Measurements from ENCODE around the gene NPTX1. TPM values are rescaled to one million over a fixed set of nuclear protein-coding genes. Genes with fewer than 3 reads are reported as not detected.

Gene NPTX1
- total and polyA plus RNA-seq, 9 donors, result 0.13 to 0.34 (median 0.23) TPM

- no peak overlapping the region for H3K4me3 ChIP-seq (ENCODE audit: low read length)
- peaks cover 94% of the 10 kb centered on the region for H3K27me3 ChIP-seq (ENCODE audit: control insufficient read depth, insufficient read depth, low read length)
- DNase-seq, result no peak
- no peaks in the 10 kb centered on the region for H3K36me3 ChIP-seq (ENCODE audit: control insufficient read depth, insufficient read depth, low read length)
- H3K9me3 ChIP-seq (replicated peaks; ENCODE audit: control insufficient read depth, low read depth, low read length), result no peaks in the 10 kb centered on the region
- WGBS (ENCODE audit: insufficient coverage), result 14% methylated on average over 2 of the region's 9 CpGs
- H3K4me1 ChIP-seq (ENCODE audit: control insufficient read depth, insufficient read depth, low read length), result peaks cover 34% of the 10 kb centered on the region
- no peak overlapping the region for H3K27ac ChIP-seq (ENCODE audit: low read length)
Measured at GRCh38 chr17:80479246-80479566, 2.8 kb upstream of the NPTX1 start.

- peaks cover 34% of the 10 kb centered on the region for H3K4me1 ChIP-seq (ENCODE audit: control insufficient read depth, insufficient read depth, low read length)
- H3K36me3 ChIP-seq (ENCODE audit: control insufficient read depth, insufficient read depth, low read length), result no peaks in the 10 kb centered on the region
- H3K9me3 ChIP-seq (replicated peaks; ENCODE audit: control insufficient read depth, low read depth, low read length), result no peaks in the 10 kb centered on the region
- no peak overlapping the region for H3K4me3 ChIP-seq (ENCODE audit: low read length)
- WGBS (ENCODE audit: insufficient coverage), result 1% methylated on average over 37 of the region's 51 CpGs
- H3K27ac ChIP-seq (ENCODE audit: low read length), result no peak overlapping the region
- DNase-seq, result no peak
- H3K27me3 ChIP-seq (ENCODE audit: control insufficient read depth, insufficient read depth, low read length), result peaks cover 96% of the 10 kb centered on the region
Measured at GRCh38 chr17:80478487-80479245, 2.3 kb upstream of the NPTX1 start.

GRCh38 chr17:80477647-80478478 lies 1.5 kb upstream of the NPTX1 start:
- peaks cover 34% of the 10 kb centered on the region for H3K4me1 ChIP-seq (ENCODE audit: control insufficient read depth, insufficient read depth, low read length)
- H3K9me3 ChIP-seq (replicated peaks; ENCODE audit: control insufficient read depth, low read depth, low read length), result no peaks in the 10 kb centered on the region
- DNase-seq, result peak; percentile 66
- H3K27ac ChIP-seq (ENCODE audit: low read length), result no peak overlapping the region
- no peak overlapping the region for H3K4me3 ChIP-seq (ENCODE audit: low read length)
- peaks cover 96% of the 10 kb centered on the region for H3K27me3 ChIP-seq (ENCODE audit: control insufficient read depth, insufficient read depth, low read length)
- no peaks in the 10 kb centered on the region for H3K36me3 ChIP-seq (ENCODE audit: control insufficient read depth, insufficient read depth, low read length)
- under 1% methylated on average over 101 of the region's 103 CpGs for WGBS (ENCODE audit: insufficient coverage)

GRCh38 chr17:80476877-80477646 lies 655 bp upstream of the NPTX1 start:
- H3K9me3 ChIP-seq (replicated peaks; ENCODE audit: control insufficient read depth, low read depth, low read length), result no peaks in the 10 kb centered on the region
- WGBS (ENCODE audit: insufficient coverage), result 1% methylated on average over 83 of the region's 84 CpGs
- no peak for DNase-seq
- H3K27ac ChIP-seq (ENCODE audit: low read length), result no peak overlapping the region
- no peak overlapping the region for H3K4me3 ChIP-seq (ENCODE audit: low read length)
- peaks cover 34% of the 10 kb centered on the region for H3K4me1 ChIP-seq (ENCODE audit: control insufficient read depth, insufficient read depth, low read length)
- no peaks in the 10 kb centered on the region for H3K36me3 ChIP-seq (ENCODE audit: control insufficient read depth, insufficient read depth, low read length)
- peaks cover 96% of the 10 kb centered on the region for H3K27me3 ChIP-seq (ENCODE audit: control insufficient read depth, insufficient read depth, low read length)

- H3K9me3 ChIP-seq (replicated peaks; ENCODE audit: control insufficient read depth, low read depth, low read length), result no peaks in the 10 kb centered on the region
- WGBS (ENCODE audit: insufficient coverage), result 3% methylated on average over 53 of the region's 55 CpGs
- H3K36me3 ChIP-seq (ENCODE audit: control insufficient read depth, insufficient read depth, low read length), result no peaks in the 10 kb centered on the region
- peaks cover 32% of the 10 kb centered on the region for H3K4me1 ChIP-seq (ENCODE audit: control insufficient read depth, insufficient read depth, low read length)
- H3K4me3 ChIP-seq (ENCODE audit: low read length), result no peak overlapping the region
- H3K27ac ChIP-seq (ENCODE audit: low read length), result no peak overlapping the region
- H3K27me3 ChIP-seq (ENCODE audit: control insufficient read depth, insufficient read depth, low read length), result peaks cover 95% of the 10 kb centered on the region
- DNase-seq, result no peak
Measured at GRCh38 chr17:80474961-80475909, 1.2 kb downstream of the NPTX1 start.

- H3K27me3 ChIP-seq (ENCODE audit: control insufficient read depth, insufficient read depth, low read length), result peaks cover 95% of the 10 kb centered on the region
- 3% methylated on average over 7 of the region's 16 CpGs for WGBS (ENCODE audit: insufficient coverage)
- DNase-seq, result no peak
- H3K27ac ChIP-seq (ENCODE audit: low read length), result no peak overlapping the region
- H3K36me3 ChIP-seq (ENCODE audit: control insufficient read depth, insufficient read depth, low read length), result no peaks in the 10 kb centered on the region
- no peak overlapping the region for H3K4me3 ChIP-seq (ENCODE audit: low read length)
- H3K9me3 ChIP-seq (replicated peaks; ENCODE audit: control insufficient read depth, low read depth, low read length), result no peaks in the 10 kb centered on the region
- peaks cover 32% of the 10 kb centered on the region for H3K4me1 ChIP-seq (ENCODE audit: control insufficient read depth, insufficient read depth, low read length)
Measured at GRCh38 chr17:80474231-80474960, 2.0 kb downstream of the NPTX1 start.

- H3K36me3 ChIP-seq (ENCODE audit: control insufficient read depth, insufficient read depth, low read length), result no peaks in the 10 kb centered on the region
- 35% methylated on average over 6 of the region's 7 CpGs for WGBS (ENCODE audit: insufficient coverage)
- peaks cover 95% of the 10 kb centered on the region for H3K27me3 ChIP-seq (ENCODE audit: control insufficient read depth, insufficient read depth, low read length)
- no peaks in the 10 kb centered on the region for H3K9me3 ChIP-seq (replicated peaks; ENCODE audit: control insufficient read depth, low read depth, low read length)
- no peak overlapping the region for H3K27ac ChIP-seq (ENCODE audit: low read length)
- H3K4me3 ChIP-seq (ENCODE audit: low read length), result no peak overlapping the region
- peaks cover 32% of the 10 kb centered on the region for H3K4me1 ChIP-seq (ENCODE audit: control insufficient read depth, insufficient read depth, low read length)
- DNase-seq, result no peak
Measured at GRCh38 chr17:80473701-80474100, 2.7 kb downstream of the NPTX1 start.

GRCh38 chr17:80472996-80473395 lies 3.4 kb downstream of the NPTX1 start:
- Histone ChIP-seq H3K4me3 (ENCODE audit: low read length) (no peak overlapping the region), H3K4me1 (ENCODE audit: control insufficient read depth, insufficient read depth, low read length) (peaks cover 32% of the 10 kb centered on the region), H3K9me3 (replicated peaks; ENCODE audit: control insufficient read depth, low read depth, low read length) (no peaks in the 10 kb centered on the region), H3K27me3 (ENCODE audit: control insufficient read depth, insufficient read depth, low read length) (peaks cover 96% of the 10 kb centered on the region), H3K27ac (ENCODE audit: low read length) (no peak overlapping the region), H3K36me3 (ENCODE audit: control insufficient read depth, insufficient read depth, low read length) (no peaks in the 10 kb centered on the region)
- 76% methylated on average over 12 of the region's 12 CpGs for WGBS (ENCODE audit: insufficient coverage)
- no peak for DNase-seq

GRCh38 chr17:80471922-80472321 lies 4.5 kb downstream of the NPTX1 start:
- Histone ChIP-seq H3K4me3 (ENCODE audit: low read length) (no peak overlapping the region), H3K9me3 (replicated peaks; ENCODE audit: control insufficient read depth, low read depth, low read length) (no peaks in the 10 kb centered on the region), H3K27me3 (ENCODE audit: control insufficient read depth, insufficient read depth, low read length) (peaks cover 91% of the 10 kb centered on the region), H3K36me3 (ENCODE audit: control insufficient read depth, insufficient read depth, low read length) (no peaks in the 10 kb centered on the region), H3K27ac (ENCODE audit: low read length) (no peak overlapping the region), H3K4me1 (ENCODE audit: control insufficient read depth, insufficient read depth, low read length) (peaks cover 22% of the 10 kb centered on the region)
- WGBS (ENCODE audit: insufficient coverage), result 71% methylated on average over 8 of the region's 8 CpGs
- DNase-seq, result no peak
